ENCODE data around the gene CHRNA4.

The CHRNA4 gene

GRCh38 chr20:63360850-63361518 is at the start of gene CHRNA4:
TSS of gene CHRNA4 (minus strand) at chr20:63361349. CDS start at chr20:63361165, 184 bp downstream.
- DNase-seq, result peak; percentile 46

DNA sequence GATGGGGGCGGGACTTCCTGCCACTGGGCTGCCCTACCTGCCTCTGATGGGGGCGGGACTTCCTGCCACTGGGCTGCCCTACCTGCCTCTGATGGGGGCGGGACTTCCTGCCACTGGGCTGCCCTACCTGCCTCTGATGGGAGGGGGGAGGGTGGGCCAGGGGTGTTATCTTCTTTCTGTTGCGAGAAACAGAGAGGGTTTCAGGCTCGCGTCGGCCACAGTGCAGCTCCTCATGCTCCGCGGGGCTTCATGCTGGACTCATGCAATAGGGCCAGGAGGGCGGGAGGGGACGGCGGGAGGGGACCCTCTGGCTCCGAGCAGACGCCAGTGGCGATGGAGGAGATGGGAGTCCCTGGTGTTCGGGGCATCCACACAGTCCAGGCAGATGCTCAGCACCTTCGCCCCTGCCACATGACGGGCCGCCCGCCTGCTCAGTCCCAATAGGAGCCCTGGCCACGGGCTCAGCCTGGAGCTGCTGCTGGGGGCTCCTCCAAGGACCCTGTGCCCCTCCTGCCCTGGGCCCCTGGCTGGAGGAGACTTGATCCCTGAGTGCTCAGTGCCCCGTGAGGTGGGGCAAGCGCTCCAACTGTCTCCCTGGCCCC is 48.8 kb upstream of the CHRNA4 start:
- peak; percentile 74 for DNase-seq

- peak; percentile 76 for DNase-seq
Measured at GRCh38 chr20:63409066-63409833, 48.1 kb upstream of the CHRNA4 start.

GRCh38 chr20:63408684-63409046 is 47.5 kb upstream of the CHRNA4 start:
- no peak for DNase-seq

GRCh38 chr20:63407928-63408683 is 47.0 kb upstream of the CHRNA4 start:
- DNase-seq, result no peak

DNA sequence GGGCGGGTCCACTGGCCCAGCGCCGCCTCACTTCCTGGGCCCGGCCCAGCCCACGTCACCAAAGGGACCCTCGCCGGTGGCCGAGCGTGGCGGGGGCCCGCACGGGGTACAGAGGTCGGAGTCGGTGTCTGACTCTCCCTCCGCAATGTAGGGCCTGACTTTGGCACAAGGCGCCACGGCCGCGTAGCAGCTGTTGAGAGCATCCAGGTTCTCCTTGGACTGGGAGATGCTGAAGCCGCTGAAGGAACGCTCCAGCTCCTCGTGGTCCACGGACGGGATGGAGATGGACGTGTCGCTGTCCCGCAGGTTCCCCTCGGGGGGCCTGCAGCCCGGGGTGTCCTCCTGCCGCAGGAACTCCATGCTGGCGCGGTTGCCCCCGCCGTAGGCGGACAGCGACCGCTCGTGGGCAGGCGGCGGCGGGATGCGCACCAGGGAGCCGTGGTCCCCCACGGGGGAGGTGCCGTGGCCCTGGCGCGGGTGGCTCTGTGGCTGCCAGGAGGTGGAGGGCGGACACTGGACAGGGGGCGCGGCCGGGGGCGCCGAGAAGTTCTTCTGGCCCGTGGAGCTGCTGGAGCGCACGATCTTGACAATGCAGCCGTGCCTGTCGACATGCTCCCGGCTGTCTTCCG is 45.6 kb upstream of the CHRNA4 start:
- DNase-seq, result no peak

- DNase-seq, result no peak
Measured at GRCh38 chr20:63406011-63406410, 44.9 kb upstream of the CHRNA4 start.

DNA sequence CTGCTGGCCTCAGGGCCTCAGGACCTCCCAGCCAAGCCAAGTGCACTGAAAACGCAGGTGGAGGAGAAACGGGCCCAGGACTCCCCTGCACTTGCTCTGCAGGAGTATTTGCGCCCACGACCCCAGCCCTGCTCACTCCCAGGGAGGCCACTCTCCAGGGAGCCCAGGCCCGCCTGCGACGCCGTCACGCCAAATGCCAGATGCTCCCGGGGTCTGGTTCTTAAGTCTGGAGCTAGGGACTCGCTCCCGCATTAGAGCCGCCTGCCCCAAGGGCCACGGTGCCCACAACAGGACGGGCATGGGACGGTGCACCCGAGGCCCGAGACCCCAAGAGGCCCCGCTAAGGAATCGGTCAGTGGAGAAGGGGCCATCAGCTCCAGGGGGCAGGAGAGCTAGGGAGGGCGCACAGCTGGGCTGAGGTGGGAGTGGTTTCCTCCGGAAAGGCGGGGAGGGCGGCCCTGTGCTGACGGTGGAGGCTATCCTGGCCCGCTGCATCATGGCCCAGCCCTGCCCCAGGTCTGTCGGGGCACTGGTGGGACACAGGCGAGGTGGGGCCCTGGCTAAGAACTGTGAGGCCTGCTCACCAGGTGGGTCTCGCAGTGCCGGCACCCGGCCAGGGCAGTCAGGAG is 44.1 kb upstream of the CHRNA4 start:
- no peak for DNase-seq

GRCh38 chr20:63404129-63405085 is 43.3 kb upstream of the CHRNA4 start:
- peak; percentile 63 for DNase-seq

GRCh38 chr20:63403403-63404105 is 42.4 kb upstream of the CHRNA4 start:
- no peak for DNase-seq

- DNase-seq, result peak; percentile 36
Measured at GRCh38 chr20:63402860-63403220, 41.7 kb upstream of the CHRNA4 start.

- DNase-seq, result peak; percentile 9
Measured at GRCh38 chr20:63402181-63402859, 41.2 kb upstream of the CHRNA4 start.

- no peak for DNase-seq
Measured at GRCh38 chr20:63401384-63402110, 40.4 kb upstream of the CHRNA4 start.

DNA sequence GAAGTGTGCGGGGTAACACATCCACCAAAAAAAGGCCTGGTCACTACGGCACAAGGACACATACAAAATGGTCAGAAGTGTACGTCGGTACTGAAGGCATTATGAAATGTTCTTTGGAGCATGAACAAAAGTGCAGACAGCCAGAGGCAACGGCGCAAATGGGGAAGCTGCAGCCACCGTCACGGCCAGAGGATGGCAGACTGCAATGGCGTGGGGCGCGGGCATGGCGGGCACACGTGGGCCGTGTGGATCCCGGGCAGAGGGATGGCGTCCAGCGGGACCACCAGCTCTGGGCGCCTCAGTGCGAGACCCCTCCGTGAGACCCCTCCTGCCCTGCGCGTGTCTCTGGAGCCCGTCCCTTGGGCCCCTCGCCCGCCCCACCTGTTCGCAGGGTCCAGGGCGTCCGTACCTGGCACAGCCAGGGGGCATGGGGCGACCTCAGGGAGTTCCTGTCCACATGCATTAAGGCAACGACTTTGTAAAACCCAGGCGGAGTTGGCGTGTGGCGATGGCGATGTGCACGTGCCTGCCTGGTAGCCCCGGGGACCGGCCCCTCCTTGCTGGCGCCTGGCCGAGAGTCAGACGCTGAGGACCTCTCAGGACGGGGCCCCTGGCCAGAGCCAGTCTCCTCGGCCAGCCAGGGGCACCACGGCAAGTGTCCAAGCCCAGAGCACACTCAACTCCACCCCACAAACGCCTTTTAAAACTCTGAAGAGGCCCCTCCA is 39.5 kb upstream of the CHRNA4 start:
- DNase-seq, result no peak

DNA sequence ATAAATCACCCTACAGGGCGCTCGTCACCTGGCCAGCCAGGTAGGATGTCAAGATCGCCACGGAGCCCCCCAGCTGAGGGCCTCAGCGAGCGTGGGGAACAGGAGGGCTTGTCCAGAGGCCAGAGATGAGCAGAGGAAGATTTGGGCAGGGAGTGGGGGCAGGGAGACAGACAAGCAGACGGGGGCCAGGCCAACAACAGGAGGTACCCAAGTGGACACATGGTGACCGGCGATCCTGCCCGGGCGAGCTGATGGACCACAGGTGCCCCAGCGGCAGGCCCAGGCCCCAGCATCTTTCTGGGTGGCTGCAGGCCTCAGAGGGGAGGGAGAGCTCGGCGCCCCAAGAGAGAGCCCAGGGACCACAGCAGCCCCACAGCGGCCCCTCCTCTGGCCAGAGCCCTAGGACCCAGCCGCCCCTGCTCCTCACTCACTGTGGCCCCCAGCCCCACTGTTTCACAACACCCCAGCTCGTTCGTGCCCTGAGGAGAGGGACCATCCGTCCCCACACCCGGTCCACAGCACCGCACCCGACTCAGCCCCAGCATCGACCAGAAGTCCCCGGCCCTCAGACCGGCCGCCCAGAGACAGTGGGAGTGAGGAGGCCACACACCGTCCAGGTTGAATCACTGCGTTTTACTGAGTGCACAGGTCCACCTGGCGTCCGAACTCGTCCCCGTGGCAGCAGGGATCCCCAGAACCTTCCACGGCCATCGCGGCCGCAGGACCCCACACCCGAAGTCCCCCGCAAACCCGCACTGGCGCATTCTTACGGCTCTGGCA is 38.6 kb upstream of the CHRNA4 start:
- DNase-seq, result no peak

GRCh38 chr20:63398744-63399514 is 37.8 kb upstream of the CHRNA4 start:
- no peak for DNase-seq

GRCh38 chr20:63397946-63398450 is 36.8 kb upstream of the CHRNA4 start:
- DNase-seq, result no peak
